Pericardium fibroblast (primary cell): ENCODE data around the gene SCN4A. TPM values are rescaled to one million over a fixed set of nuclear protein-coding genes. Genes with fewer than 3 reads are reported as not detected.

ENCODE experiments used
- total RNA-seq: library from RNA; depleted of rRNA; stranded (reverse); fragments of >200 nt; gene quantifications from 2 replicates; pipeline ENCODE4 v1.2.3, GENCODE V29; 2015

Gene SCN4A
- under 0.01 TPM in 1 of 2 replicates, not detected in the other for total RNA-seq

GRCh38 chr17:63972796-63973195 lies at the start of gene SCN4A:
TSS of gene SCN4A (minus strand) at chr17:63972918. CDS start at chr17:63972841, 77 bp downstream.

GRCh38 chr17:64020056-64020766 lies 47.5 kb upstream of the SCN4A start, which contains the start of gene ICAM2:
TSS of gene ICAM2 (minus strand) at chr17:64020633. CDS start at chr17:64006691, 13,942 bp downstream.

GRCh38 chr17:63998050-63998720 lies 25.5 kb upstream of the SCN4A start, which contains the start of gene PRR29:
TSS of gene PRR29 (plus strand) at chr17:63998351. CDS start at chr17:63998365, 14 bp downstream.

GRCh38 chr17:63931981-63932561 lies 40.6 kb downstream of the SCN4A start, which contains the start of gene CD79B:
TSS of gene CD79B (minus strand) at chr17:63932331. CDS start at chr17:63932261, 70 bp downstream.

GRCh38 chr17:63918789-63919305 lies 53.9 kb downstream of the SCN4A start, which contains the start of gene GH1:
TSS of gene GH1 (minus strand) at chr17:63918839. CDS start at chr17:63918776, 63 bp downstream.

GRCh38 chr17:63911041-63911635 lies 61.6 kb downstream of the SCN4A start, which contains the start of gene CSHL1:
TSS of gene CSHL1 (minus strand) at chr17:63911258. CDS start at chr17:63911196, 62 bp downstream.

GRCh38 chr17:63896524-63897354 lies 76.0 kb downstream of the SCN4A start, which contains the start of gene CSH1:
TSS of gene CSH1 (minus strand) at chr17:63896574. CDS start at chr17:63896511, 63 bp downstream.

Other genes starting within 250 kb of the SCN4A start
- 13.6 and 18.1 TPM in 2 replicates for gene STRADA, start 231.1 kb downstream of the SCN4A start, total RNA-seq
- gene CCDC47, start 199.3 kb downstream of the SCN4A start, total RNA-seq, result 27.9 and 38.9 TPM in 2 replicates
- 28.0 and 46.6 TPM in 2 replicates for gene DDX42, start 198.7 kb downstream of the SCN4A start, total RNA-seq
- gene PSMC5, start 145.5 kb downstream of the SCN4A start, total RNA-seq, result 50.2 and 65.2 TPM in 2 replicates
- 45.5 and 48.1 TPM in 2 replicates for gene FTSJ3, start 145.3 kb downstream of the SCN4A start, total RNA-seq
- 212 and 236 TPM in 2 replicates for gene SMARCD2, start 130.2 kb downstream of the SCN4A start, total RNA-seq
- not detected in 2 replicates for gene CSH2, start 99.2 kb downstream of the SCN4A start, total RNA-seq
- gene GH2, start 91.0 kb downstream of the SCN4A start, total RNA-seq, result not detected in 2 replicates
- not detected in 2 replicates for gene CSH1, start 76.3 kb downstream of the SCN4A start, total RNA-seq
- not detected in 2 replicates for gene CSHL1, start 61.7 kb downstream of the SCN4A start, total RNA-seq
- gene GH1, start 54.1 kb downstream of the SCN4A start, total RNA-seq, result not detected in 2 replicates
- not detected in 2 replicates for gene CD79B, start 40.6 kb downstream of the SCN4A start, total RNA-seq
- 0.82 and 3.8 TPM in 2 replicates for gene PRR29, start 25.4 kb upstream of the SCN4A start, total RNA-seq
- 0.70 and 0.77 TPM in 2 replicates for gene ICAM2, start 47.7 kb upstream of the SCN4A start, total RNA-seq
- gene ERN1, start 157.2 kb upstream of the SCN4A start, total RNA-seq, result 7.1 and 13.9 TPM in 2 replicates